Measurements from ENCODE around the gene MAP3K13.
"Not testable (repeated sequence)": the region's sequence is repeated elsewhere in the genome, so short reads cannot be mapped to it uniquely, and the experiment has no call there.

MAP3K13 gene

DNA sequence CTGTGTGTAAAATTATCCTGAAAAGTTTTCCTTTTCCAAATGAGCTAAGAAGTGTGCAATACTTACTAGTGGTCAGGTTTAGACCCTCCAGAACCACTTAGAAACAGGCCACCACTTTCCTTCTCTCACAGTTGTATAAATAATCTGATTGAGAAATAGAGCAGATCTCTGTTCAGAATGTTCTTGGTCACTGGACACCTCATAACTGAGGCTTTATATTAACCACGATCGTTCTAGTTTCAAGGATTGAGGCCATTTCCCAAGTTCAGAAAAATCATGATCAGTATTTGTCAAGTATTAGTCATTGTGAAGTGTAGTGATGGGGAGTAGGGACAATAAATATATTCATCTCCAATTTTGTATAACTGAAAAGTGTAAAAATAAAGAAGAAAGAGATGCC, 1.0 kb upstream of the MAP3K13 start:
- TF ChIP-seq, protein P1, sequence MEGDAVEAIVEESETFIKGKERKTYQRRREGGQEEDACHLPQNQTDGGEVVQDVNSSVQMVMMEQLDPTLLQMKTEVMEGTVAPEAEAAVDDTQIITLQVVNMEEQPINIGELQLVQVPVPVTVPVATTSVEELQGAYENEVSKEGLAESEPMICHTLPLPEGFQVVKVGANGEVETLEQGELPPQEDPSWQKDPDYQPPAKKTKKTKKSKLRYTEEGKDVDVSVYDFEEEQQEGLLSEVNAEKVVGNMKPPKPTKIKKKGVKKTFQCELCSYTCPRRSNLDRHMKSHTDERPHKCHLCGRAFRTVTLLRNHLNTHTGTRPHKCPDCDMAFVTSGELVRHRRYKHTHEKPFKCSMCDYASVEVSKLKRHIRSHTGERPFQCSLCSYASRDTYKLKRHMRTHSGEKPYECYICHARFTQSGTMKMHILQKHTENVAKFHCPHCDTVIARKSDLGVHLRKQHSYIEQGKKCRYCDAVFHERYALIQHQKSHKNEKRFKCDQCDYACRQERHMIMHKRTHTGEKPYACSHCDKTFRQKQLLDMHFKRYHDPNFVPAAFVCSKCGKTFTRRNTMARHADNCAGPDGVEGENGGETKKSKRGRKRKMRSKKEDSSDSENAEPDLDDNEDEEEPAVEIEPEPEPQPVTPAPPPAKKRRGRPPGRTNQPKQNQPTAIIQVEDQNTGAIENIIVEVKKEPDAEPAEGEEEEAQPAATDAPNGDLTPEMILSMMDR (IDR thresholded peaks at IDR 0.05; ENCODE audit: low read depth, low read length) = no peak
- no peak overlapping the region for H3K27ac ChIP-seq
- H3K36me3 ChIP-seq = no peaks in the 10 kb centered on the region
- no peaks in the 10 kb centered on the region for H3K27me3 ChIP-seq (ENCODE audit: insufficient read depth, low read depth, severe bottlenecking)
- no peaks in the 10 kb centered on the region for H3K9me3 ChIP-seq (ENCODE audit: severe bottlenecking)
- no peak for DNase-seq
- no peak overlapping the region for H3K4me3 ChIP-seq (ENCODE audit: low read depth, low read length)

DNA sequence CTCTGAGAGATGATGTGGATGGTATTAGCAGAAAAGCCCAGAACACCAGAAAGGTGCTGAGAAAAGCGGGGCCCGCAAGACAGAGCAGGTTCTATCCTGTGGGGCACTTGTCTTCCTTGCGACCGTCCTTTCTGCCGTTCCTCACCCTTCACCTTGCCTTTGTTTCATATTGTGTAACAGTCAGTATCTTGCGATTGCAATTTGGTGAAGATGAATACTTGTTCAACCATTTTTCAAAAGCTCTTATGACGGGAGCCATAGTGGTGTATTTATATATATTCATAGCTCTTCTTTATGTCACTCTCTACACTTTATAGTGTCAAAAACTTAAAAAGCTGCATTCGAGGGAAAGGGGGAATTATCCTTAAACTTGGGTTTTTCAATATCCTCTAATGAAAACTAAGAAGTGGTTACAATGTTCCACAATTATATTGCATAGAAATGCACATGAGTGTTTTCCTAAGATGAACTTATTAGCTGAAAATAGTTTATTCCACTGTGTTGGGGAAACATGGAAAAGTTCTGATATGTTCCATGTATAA, 797 bp downstream of the MAP3K13 start:
- peak overlapping the region; percentile 59 for H3K27ac ChIP-seq
- no peak for DNase-seq
- no peaks in the 10 kb centered on the region for H3K36me3 ChIP-seq
- TF ChIP-seq, protein P1 (IDR thresholded peaks at IDR 0.05; ENCODE audit: low read depth, low read length) = no peak
- H3K27me3 ChIP-seq (ENCODE audit: insufficient read depth, low read depth, severe bottlenecking) = no peaks in the 10 kb centered on the region
- H3K4me3 ChIP-seq (ENCODE audit: low read depth, low read length) = peak overlapping the region; percentile 97
- H3K9me3 ChIP-seq (ENCODE audit: severe bottlenecking) = no peaks in the 10 kb centered on the region

DNA sequence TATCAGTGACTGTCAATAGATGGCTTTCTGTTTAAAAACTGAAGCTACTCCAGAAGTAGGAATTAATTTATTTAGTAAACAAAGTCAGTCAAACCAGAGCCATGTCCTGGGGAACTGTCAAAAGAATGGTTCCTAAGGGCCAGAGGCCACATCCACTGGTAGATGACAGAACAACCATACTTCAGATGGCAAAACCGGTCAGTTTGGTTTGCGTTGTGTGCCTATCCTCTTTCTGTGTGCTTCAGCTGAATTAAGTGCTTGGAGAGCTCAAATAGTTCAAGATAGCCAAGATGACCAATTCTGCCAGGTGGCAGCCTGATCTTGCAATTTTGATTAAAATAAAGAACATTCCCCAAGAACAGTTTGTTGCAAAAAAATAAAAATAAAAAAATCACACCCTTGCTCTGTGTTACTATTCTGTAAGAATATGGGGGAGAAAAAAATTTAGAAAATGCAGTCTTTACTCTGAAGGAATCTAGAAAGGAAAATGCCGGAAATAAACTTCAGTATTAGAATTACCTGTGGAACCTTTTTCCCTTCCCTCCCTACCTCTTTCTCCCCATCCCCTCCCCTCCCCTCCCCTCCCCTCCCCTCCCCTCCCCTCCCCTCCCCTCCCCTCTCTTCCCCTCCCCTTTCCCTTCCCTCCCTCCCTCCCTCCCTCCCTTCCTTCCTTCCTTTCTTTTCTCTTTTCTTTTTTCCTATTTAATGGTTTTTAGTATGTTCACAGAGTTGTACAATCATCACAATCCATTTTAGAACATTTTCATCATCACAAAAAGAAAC, 2.5 kb downstream of the MAP3K13 start:
- H3K4me3 ChIP-seq (ENCODE audit: low read depth, low read length) = no peak overlapping the region

DNA sequence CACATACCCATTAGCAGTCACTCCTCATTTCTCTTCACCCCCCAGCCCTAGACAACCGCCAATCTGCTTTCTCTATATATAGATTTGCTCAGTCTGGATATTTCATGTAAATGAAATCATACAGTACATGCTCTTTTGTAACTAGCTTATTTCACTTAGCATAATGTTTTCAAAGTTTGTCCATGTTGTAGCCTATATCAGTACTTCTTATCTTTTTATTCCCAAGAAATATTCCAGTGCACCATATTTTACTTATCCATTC, 3.1 kb downstream of the MAP3K13 start:
- Histone ChIP-seq H3K27ac (no peak overlapping the region), H3K9me3 (ENCODE audit: severe bottlenecking) (no peaks in the 10 kb centered on the region), H3K4me3 (ENCODE audit: low read depth, low read length) (no peak overlapping the region), H3K27me3 (ENCODE audit: insufficient read depth, low read depth, severe bottlenecking) (no peaks in the 10 kb centered on the region), H3K36me3 (no peaks in the 10 kb centered on the region)
- no peak for DNase-seq
- TF ChIP-seq, protein P1 (IDR thresholded peaks at IDR 0.05; ENCODE audit: low read depth, low read length) = no peak

More for the DNA sequence above, 2.5 kb downstream of the MAP3K13 start:
- DNase-seq = no peak
- TF ChIP-seq, protein P1 (IDR thresholded peaks at IDR 0.05; ENCODE audit: low read depth, low read length) = no peak
- Histone ChIP-seq H3K36me3 (no peaks in the 10 kb centered on the region), H3K27me3 (ENCODE audit: insufficient read depth, low read depth, severe bottlenecking) (no peaks in the 10 kb centered on the region), H3K9me3 (ENCODE audit: severe bottlenecking) (no peaks in the 10 kb centered on the region), H3K27ac (no peak overlapping the region)

DNA sequence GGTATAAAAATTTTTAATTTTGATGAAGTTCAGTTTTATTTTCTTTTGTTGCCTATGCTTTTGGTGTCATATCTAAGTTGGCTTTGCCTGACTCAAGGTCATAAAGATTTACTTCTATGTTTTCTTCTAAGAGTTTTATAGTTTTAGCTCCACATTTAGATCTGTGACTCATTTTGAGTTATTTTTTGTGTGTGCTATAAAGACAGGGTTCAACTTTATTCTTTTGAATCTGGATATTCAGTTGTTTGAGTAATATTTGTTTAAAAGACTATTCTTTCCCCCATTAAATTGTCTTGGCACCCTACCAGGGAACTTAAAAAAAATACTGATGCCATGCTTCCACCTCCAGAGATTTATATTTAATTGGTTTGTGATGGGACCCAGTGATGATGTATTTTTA, 4.0 kb downstream of the MAP3K13 start:
- Histone ChIP-seq H3K27ac (no peak overlapping the region), H3K9me3 (ENCODE audit: severe bottlenecking) (no peaks in the 10 kb centered on the region), H3K36me3 (no peaks in the 10 kb centered on the region), H3K27me3 (ENCODE audit: insufficient read depth, low read depth, severe bottlenecking) (no peaks in the 10 kb centered on the region), H3K4me3 (ENCODE audit: low read depth, low read length) (no peak overlapping the region)
- TF ChIP-seq, protein P1 (IDR thresholded peaks at IDR 0.05; ENCODE audit: low read depth, low read length) = no peak
- no peak for DNase-seq

DNA sequence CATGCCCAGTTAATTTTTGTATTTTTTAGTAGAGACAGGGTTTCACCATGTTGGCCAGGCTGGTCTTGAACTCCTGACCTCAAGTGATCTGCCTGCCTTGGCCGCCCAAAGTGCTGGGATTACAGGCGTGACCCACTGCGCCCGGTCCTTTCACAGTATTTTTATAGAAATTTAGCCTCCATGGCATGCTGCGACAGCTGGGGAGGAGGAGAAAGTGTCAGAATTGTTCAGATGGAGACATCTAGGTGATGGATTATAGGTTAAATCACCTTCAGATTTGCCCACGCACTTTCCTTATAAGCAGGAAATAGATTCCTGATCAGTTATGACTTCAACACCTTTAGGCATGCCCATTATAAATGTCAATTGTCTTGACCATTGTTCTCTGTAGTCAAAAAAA, 7.4 kb downstream of the MAP3K13 start:
- H3K27me3 ChIP-seq (ENCODE audit: insufficient read depth, low read depth, severe bottlenecking); H3K36me3 ChIP-seq; H3K4me3 ChIP-seq (ENCODE audit: low read depth, low read length); H3K9me3 ChIP-seq (ENCODE audit: severe bottlenecking): not testable (repeated sequence)
- DNase-seq = peak; percentile 71
- H3K27ac ChIP-seq = peak overlapping the region; percentile 68
